HEK293T (cell line): ENCODE data around the gene NXPH2.

Experiments
- ELF4 ChIP-seq: fragments of 450-650 bp; IDR thresholded peaks from 2 replicates; pipeline ENCODE4 v1.6.1; 2017; ENCODE audit warnings: antibody characterized with exemption
- FOXA1 ChIP-seq: fragments of 450-650 bp; IDR thresholded peaks from 2 replicates; pipeline ENCODE4 v1.6.1; 2016; ENCODE audit warnings: mild to moderate bottlenecking
- HDGF ChIP-seq: fragments of 450-650 bp; IDR thresholded peaks from 2 replicates; pipeline ENCODE4 v1.6.1; 2017; ENCODE audit warnings: antibody characterized with exemption, borderline replicate concordance
- L3MBTL2 ChIP-seq: fragments of 450-650 bp; conservative IDR thresholded peaks from 2 replicates; pipeline ENCODE4 v1.6.1; 2016; ENCODE audit warnings: mild to moderate bottlenecking
- SP1 ChIP-seq: fragments of 450-650 bp; IDR thresholded peaks from 2 replicates; pipeline ENCODE4 v1.6.1; 2017
- SUZ12 ChIP-seq: fragments of 450-650 bp; IDR thresholded peaks from 2 replicates; pipeline ENCODE4 v1.6.1; 2016; ENCODE audit warnings: mild to moderate bottlenecking

- TF ChIP-seq L3MBTL2: no peak
- TF ChIP-seq SUZ12: no peak
- TF ChIP-seq ELF4: no peak
- no peak for TF ChIP-seq HDGF
- TF ChIP-seq SP1: no peak
- TF ChIP-seq FOXA1: no peak
These were observed 148.0 kb downstream of the NXPH2 start for GRCh38 chr2:138632066-138632620.
